K562 (cell line): ENCODE data around the gene APOO. TPM values are rescaled to one million over a fixed set of nuclear protein-coding genes. Genes with fewer than 3 reads are reported as not detected.

Experiments used
- CEBPB ChIP-seq: fragments of 450-650 bp; IDR thresholded peaks from 2 replicates; pipeline ENCODE4 v1.6.1; 2016; ENCODE audit warnings: missing genetic modification characterization, missing compliant biosample characterization
- GATA2 ChIP-seq: sonication (generic); formaldehyde crosslinking; IDR thresholded peaks from 2 replicates; pipeline ENCODE4 v1.4.0; 2020; ENCODE audit warnings: mild to moderate bottlenecking, missing genetic modification reagents
- GTF2A2 ChIP-seq: IDR thresholded peaks from 2 replicates; pipeline ENCODE4 v1.6.1; 2016; ENCODE audit warnings: mild to moderate bottlenecking, missing genetic modification characterization, missing compliant biosample characterization
- HEY1 ChIP-seq: fragments of 250-450 bp; sonication (Bioruptor Pico); IDR thresholded peaks from 2 replicates; pipeline ENCODE4 v1.5.0; 2020; ENCODE audit warnings: mild to moderate bottlenecking, moderate library complexity, borderline replicate concordance
- NCOR1 ChIP-seq: fragments of 450-650 bp; IDR thresholded peaks from 2 replicates; pipeline ENCODE4 v1.6.1; 2016; ENCODE audit warnings: mild to moderate bottlenecking, moderate library complexity
- RAD51 ChIP-seq: fragments of 450-650 bp; IDR thresholded peaks from 2 replicates; pipeline ENCODE4 v1.7.1; 2016; ENCODE audit warnings: low read depth, mild to moderate bottlenecking, borderline replicate concordance
- SMARCE1 ChIP-seq: fragments of 450-650 bp; IDR thresholded peaks from 2 replicates; pipeline ENCODE4 v1.7.1; 2016; ENCODE audit warnings: mild to moderate bottlenecking
- SREBF1 ChIP-seq: fragments of 150-350 bp; IDR thresholded peaks from 2 replicates; pipeline ENCODE4 v1.6.1; 2014; ENCODE audit warnings: antibody characterized with exemption, low read depth, low read length, borderline replicate concordance
- TAL1 ChIP-seq: fragments of 450-650 bp; IDR thresholded peaks from 2 replicates; pipeline ENCODE4 v1.6.1; 2016; ENCODE audit warnings: mild to moderate bottlenecking
- polyA plus RNA-seq, 8 experiments: library from polyadenylated mRNA; depleted of rRNA in 4 of 8; stranded (reverse) in 5 of 8; unstranded in 3 of 8; fragments of >200 nt; fragmentation: Nextera tagmentation in 2 of 8; fragmentation: Illumina TruSeq in 1 of 8; extraction: Ambion mirVana in 2 of 8; extraction: Trizol in 1 of 8; gene quantifications; 2 replicates each; pipeline versions ENCODE4 v1.2.1 to v1.2.3, GENCODE V29; 2011 to 2014; ENCODE audit warnings: inconsistent platforms in 1 of 8, missing spikeins in 1 of 8
- total RNA-seq, 7 experiments: library from RNA; depleted of rRNA in 6 of 7; stranded (reverse); fragments of >200 nt in 6 of 7; fragmentation: Illumina TruSeq in 2 of 7; extraction: Trizol in 2 of 7; gene quantifications; 2 replicates each; pipeline versions ENCODE4 v1.2.1 to v1.2.3, GENCODE V29; 2011 to 2021; ENCODE audit warnings: low replicate concordance in 1 of 7
- TF ChIP-seq, protein P1 (sequence below): fragments of 450-650 bp; IDR thresholded peaks from 2 replicates; pipeline ENCODE4 v1.6.1; 2016; ENCODE audit warnings: borderline replicate concordance

The APOO gene
- total and polyA plus RNA-seq, 9 of the 15 experiments (the other 6 are each of a cell fraction or from before 2014, with no cell fraction given), result 37.3 to 76.4 (median 60.8) TPM

DNA sequence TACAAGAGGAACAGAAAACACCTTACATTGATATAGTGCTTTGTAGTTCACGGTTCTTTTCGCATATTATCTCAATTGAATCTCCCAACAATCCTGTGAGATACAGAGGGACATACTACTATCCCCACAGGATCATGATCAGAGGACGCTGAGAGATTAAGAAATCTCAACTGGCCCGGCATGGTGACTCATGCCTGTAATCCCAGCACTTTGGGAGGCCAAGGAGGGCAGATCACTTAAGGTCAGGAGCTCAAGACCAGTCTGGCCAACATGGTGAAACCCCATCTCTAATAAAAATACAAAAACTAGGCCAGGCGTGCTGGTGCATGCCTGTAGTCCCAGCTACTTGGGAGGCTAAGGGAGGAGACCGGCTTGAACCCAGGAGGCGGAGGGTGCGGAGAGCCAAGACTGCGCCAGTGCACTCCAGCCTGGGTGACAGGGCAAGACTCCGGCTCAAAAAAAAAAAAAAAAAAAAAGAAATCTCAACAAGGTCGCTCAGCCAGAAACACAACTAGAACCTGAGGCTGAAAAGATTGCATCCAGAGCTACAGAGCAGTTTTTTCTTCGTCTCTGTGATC, 7.4 kb downstream of the APOO start (continued):
- TF ChIP-seq HEY1 (CRISPR knock-in tag) (no peak), NCOR1 (peak; percentile 55), GTF2A2 (tag) (no peak), GATA2 (CRISPR knock-in tag) (no peak), SREBF1 (no peak), TAL1 (peak; percentile 36), RAD51 (no peak), SMARCE1 (peak; percentile 83), CEBPB (tag) (peak; percentile 24; the same call in 1 of the 2 replicates)
- TF ChIP-seq, protein P1, sequence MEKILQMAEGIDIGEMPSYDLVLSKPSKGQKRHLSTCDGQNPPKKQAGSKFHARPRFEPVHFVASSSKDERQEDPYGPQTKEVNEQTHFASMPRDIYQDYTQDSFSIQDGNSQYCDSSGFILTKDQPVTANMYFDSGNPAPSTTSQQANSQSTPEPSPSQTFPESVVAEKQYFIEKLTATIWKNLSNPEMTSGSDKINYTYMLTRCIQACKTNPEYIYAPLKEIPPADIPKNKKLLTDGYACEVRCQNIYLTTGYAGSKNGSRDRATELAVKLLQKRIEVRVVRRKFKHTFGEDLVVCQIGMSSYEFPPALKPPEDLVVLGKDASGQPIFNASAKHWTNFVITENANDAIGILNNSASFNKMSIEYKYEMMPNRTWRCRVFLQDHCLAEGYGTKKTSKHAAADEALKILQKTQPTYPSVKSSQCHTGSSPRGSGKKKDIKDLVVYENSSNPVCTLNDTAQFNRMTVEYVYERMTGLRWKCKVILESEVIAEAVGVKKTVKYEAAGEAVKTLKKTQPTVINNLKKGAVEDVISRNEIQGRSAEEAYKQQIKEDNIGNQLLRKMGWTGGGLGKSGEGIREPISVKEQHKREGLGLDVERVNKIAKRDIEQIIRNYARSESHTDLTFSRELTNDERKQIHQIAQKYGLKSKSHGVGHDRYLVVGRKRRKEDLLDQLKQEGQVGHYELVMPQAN, result no peak
